HepG2 (cell line): ENCODE measurements around the gene TMCC1. TPM values are rescaled to one million over a fixed set of nuclear protein-coding genes. Genes with fewer than 3 reads are reported as not detected.

Experiments
- ATAC-seq: fragments of 200-7000 bp; cut with Tn5 transposase; 3 replicates; pipeline ENCODE4 v1.9.1; 2020; ENCODE audit warnings: mild to moderate bottlenecking, moderate library complexity
- BruUV-seq: library from RNA; stranded (reverse); fragments of 400-500 nt; replicated peaks from 2 replicates; lab custom pipeline; 2021; lab: Mats Ljungman, UMichigan
- CTCF ChIA-PET: fragments of 300-600 bp; formaldehyde crosslinking; extraction: SDS; loops from one replicate; lab custom pipeline; 2021; ENCODE audit warnings: low total read pairs, inconsistent platforms, low intra/inter-chr PET ratio; lab: Yijun Ruan, JAX
- POLR2A ChIA-PET: fragments of 350-600 bp; sonication (Branson Sonifier 250); formaldehyde crosslinking; loops from one replicate; lab custom pipeline; 2020; ENCODE audit warnings: antibody characterized with exemption, inconsistent platforms; lab: Yijun Ruan, JAX
- DNase-seq: peaks from one replicate; pipeline ENCODE4 v3.0.0-alpha.2; 2015; ENCODE audit warnings: low spot score
- FAIRE-seq: peaks from 3 replicates; lab custom pipeline; 2011; peaks lifted over from hg19 to GRCh38; lab: Jason Lieb, UNC
- H2AFZ ChIP-seq: one replicate; pipeline ENCODE4 v1.6.1; 2011; ENCODE audit warnings: low read length, inconsistent platforms
- H3K27ac ChIP-seq: fragments of 300-600 bp; 3 replicates; pipeline ENCODE4 v1.8.0; 2011; ENCODE audit warnings: mixed run types, mild to moderate bottlenecking, mixed read lengths, low read length, inconsistent platforms; ENCODE audit not compliant: insufficient read depth; ENCODE audit errors: extremely low read length
- H3K27me3 ChIP-seq, 2 experiments: fragments of 200-600 bp in 1 of 2; 2 replicates in 1 of 2; 3 replicates in 1 of 2; pipeline versions ENCODE4 v1.6.0 to v1.8.0; 2011; ENCODE audit warnings: low read length in 2 of 2, mild to moderate bottlenecking in 2 of 2, moderate library complexity in 2 of 2, inconsistent platforms in 1 of 2; ENCODE audit not compliant: insufficient read depth in 2 of 2, control insufficient read depth in 1 of 2
- H3K36me3 ChIP-seq, 2 experiments: fragments of 200-600 bp in 1 of 2; replicated peaks in 1 of 2; 2 replicates in 1 of 2; 3 replicates in 1 of 2; pipeline versions ENCODE4 v1.5.1 to v1.8.0; 2011; ENCODE audit warnings: low read length in 2 of 2, inconsistent platforms in 1 of 2; ENCODE audit not compliant: insufficient read depth in 2 of 2, control insufficient read depth in 1 of 2
- H3K4me1 ChIP-seq: 2 replicates; pipeline ENCODE4 v1.5.1; 2012; ENCODE audit warnings: low read length, inconsistent platforms; ENCODE audit not compliant: insufficient read depth
- H3K4me2 ChIP-seq: 2 replicates; pipeline ENCODE4 v1.6.0; 2011; ENCODE audit warnings: low read depth, low read length, inconsistent platforms
- H3K4me3 ChIP-seq, 3 experiments: fragments of 200-600 bp in 1 of 3; sonication (generic), shearing (Covaris generic) in 1 of 3; replicated peaks in 1 of 3; 2 replicates each; pipeline ENCODE4 v1.5.1; 2011 to 2016; ENCODE audit warnings: low read length in 3 of 3, inconsistent platforms in 2 of 3, low read depth in 2 of 3, mild to moderate bottlenecking in 2 of 3, control low read depth in 1 of 3, mixed read lengths in 1 of 3; ENCODE audit not compliant: insufficient read depth in 1 of 3
- H3K79me2 ChIP-seq: one replicate; pipeline ENCODE4 v1.6.1; 2011; ENCODE audit warnings: low read length, inconsistent platforms; ENCODE audit not compliant: insufficient read depth
- H3K9ac ChIP-seq: 2 replicates; pipeline ENCODE4 v1.6.0; 2011; ENCODE audit warnings: mild to moderate bottlenecking, low read depth, low read length, inconsistent platforms; ENCODE audit not compliant: insufficient read depth
- H3K9me3 ChIP-seq: 2 replicates; pipeline ENCODE4 v1.5.1; 2012; ENCODE audit warnings: mild to moderate bottlenecking, low read length
- H4K20me1 ChIP-seq: 2 replicates; pipeline ENCODE4 v1.6.0; 2011; ENCODE audit warnings: inconsistent platforms, mild to moderate bottlenecking, low read length, moderate library complexity; ENCODE audit not compliant: insufficient read depth
- ATAD3A ChIP-seq: sonication (generic); formaldehyde crosslinking; IDR thresholded peaks from 2 replicates; pipeline ENCODE4 v1.4.0; 2020; ENCODE audit warnings: missing genetic modification reagents
- ATF7 ChIP-seq, 2 experiments: fragments of 450-650 bp in 1 of 2; sonication (generic) in 1 of 2; formaldehyde crosslinking in 1 of 2; IDR thresholded peaks; 2 replicates each; pipeline versions ENCODE4 v1.4.0 to v1.6.1; 2016 to 2020; ENCODE audit warnings: antibody characterized with exemption in 1 of 2, mild to moderate bottlenecking in 1 of 2, missing genetic modification reagents in 1 of 2
- CENPT ChIP-seq: sonication (generic); formaldehyde crosslinking; IDR thresholded peaks from 2 replicates; pipeline ENCODE4 v1.8.0; 2022; ENCODE audit warnings: low read depth, mild to moderate bottlenecking, moderate library complexity, missing genetic modification reagents
- CHD2 ChIP-seq: IDR thresholded peaks from 2 replicates; pipeline ENCODE4 v1.6.1; 2011; ENCODE audit warnings: low read depth, low read length, improper control_type of control experiment
- KDM1A ChIP-seq: IDR thresholded peaks from 2 replicates; pipeline ENCODE4 v1.6.1; 2016; ENCODE audit warnings: missing compliant biosample characterization
- MBNL3 ChIP-seq: fragments of 250-450 bp; sonication (Bioruptor Pico); conservative IDR thresholded peaks from 2 replicates; pipeline ENCODE4 v1.8.0; 2022; ENCODE audit warnings: mild to moderate bottlenecking, inconsistent platforms
- POGZ ChIP-seq: sonication (generic); formaldehyde crosslinking; IDR thresholded peaks from 2 replicates; pipeline ENCODE4 v1.4.0; 2020; ENCODE audit warnings: mild to moderate bottlenecking, missing genetic modification reagents
- RFX3 ChIP-seq: IDR thresholded peaks from 2 replicates; pipeline ENCODE4 v1.6.1; 2016; ENCODE audit warnings: missing biosample characterization, missing genetic modification reagents
- RXRB ChIP-seq: IDR thresholded peaks from 2 replicates; pipeline ENCODE4 v1.6.1; 2016; ENCODE audit warnings: borderline replicate concordance, missing genetic modification reagents, missing compliant biosample characterization
- SOX5 ChIP-seq: IDR thresholded peaks from 2 replicates; pipeline ENCODE4 v1.6.1; 2016; ENCODE audit warnings: borderline replicate concordance
- SP5 ChIP-seq: IDR thresholded peaks from 2 replicates; pipeline ENCODE4 v1.6.1; 2016; ENCODE audit warnings: low read depth, borderline replicate concordance
- TAF15 ChIP-seq: fragments of 200-400 bp; formaldehyde crosslinking; IDR thresholded peaks from one replicate; pipeline ENCODE4 v1.6.1; 2018; ENCODE audit warnings: mild to moderate bottlenecking, low read depth, low read length; ENCODE audit not compliant: poor library complexity, severe bottlenecking
- ZBTB40 ChIP-seq, 2 experiments: fragments of 450-650 bp in 1 of 2; sonication (generic) in 1 of 2; formaldehyde crosslinking in 1 of 2; IDR thresholded peaks; 2 replicates each; pipeline versions ENCODE4 v1.6.1 to v1.8.0; 2016 to 2022; ENCODE audit warnings: antibody characterized with exemption in 1 of 2, mild to moderate bottlenecking in 1 of 2, missing genetic modification reagents in 1 of 2
- ZNF263 ChIP-seq: sonication (generic); formaldehyde crosslinking; IDR thresholded peaks from 2 replicates; pipeline ENCODE4 v1.4.0; 2020; ENCODE audit warnings: missing genetic modification reagents
- ZNF317 ChIP-seq: sonication (generic); formaldehyde crosslinking; IDR thresholded peaks from 2 replicates; pipeline ENCODE4 v1.5.0; 2020; ENCODE audit warnings: mild to moderate bottlenecking, missing genetic modification reagents
- ZNF737 ChIP-seq: sonication (generic); formaldehyde crosslinking; IDR thresholded peaks from 2 replicates; pipeline ENCODE4 v1.5.0; 2020; ENCODE audit warnings: missing genetic modification reagents, mild to moderate bottlenecking, borderline replicate concordance
- WGBS: methylation state at CpG from one replicate; pipeline ENCODE4 v1.1.6; 2017; ENCODE audit warnings: low lambda C conversion rate; 5-methylcytosine and 5-hydroxymethylcytosine counted together
- in situ Hi-C: cut with HindIII; loops from 2 replicates; pipeline ENCODE4 v1.10.0; 2017; ENCODE audit warnings: low pct_unique_long_range_greater_than_20kb; ENCODE audit not compliant: extremely low pct_ligation_motif_present
- intact Hi-C: fragments of 100-400 bp; cut with micrococcal nuclease; formaldehyde crosslinking; loops from one replicate; pipeline ENCODE4 v1.10.0; 2022; ENCODE audit not compliant: unreplicated experiment
- polyA plus RNA-seq, 8 experiments: library from polyadenylated mRNA; depleted of rRNA in 3 of 8; stranded (reverse) in 7 of 8; unstranded in 1 of 8; fragments of >200 nt; fragmentation: Illumina TruSeq in 4 of 8; extraction: Trizol in 4 of 8; gene quantifications; 2 replicates each; pipeline versions ENCODE4 v1.2.1 to v1.2.3, GENCODE V29; 2011 to 2016; ENCODE audit warnings: low read depth in 4 of 8, missing spikeins in 1 of 8, mixed read lengths in 1 of 8; ENCODE audit not compliant: insufficient read depth in 1 of 8
- total RNA-seq, 5 experiments: library from RNA; depleted of rRNA; stranded (reverse); fragments of >200 nt; fragmentation: Illumina TruSeq; extraction: Trizol; gene quantifications; 2 replicates each; pipeline ENCODE4 v1.2.3, GENCODE V29; 2016; ENCODE audit warnings: low read depth in 1 of 5

Gene TMCC1
- total and polyA plus RNA-seq, 2 of the 13 experiments (the other 11 are each of a cell fraction or from before 2014, with no cell fraction given) = 12.1 to 264 TPM

- Histone ChIP-seq H3K27me3 (no peaks in the 10 kb centered on the region; a peak in 1 of 5 replicates), H3K36me3 (peaks cover 1 to 5% of the 10 kb centered on the region in 2 experiments; a peak in 3 of 5 replicates), H3K27ac (peak overlapping the region; percentile 74), H2AFZ (no peak overlapping the region), H4K20me1 (peaks cover 7% of the 10 kb centered on the region; the same call in 1 of the 2 replicates), H3K9ac (no peak overlapping the region), H3K79me2 (peaks cover 88% of the 10 kb centered on the region), H3K4me2 (peak overlapping the region; percentile 87; the same call in 1 of the 2 replicates), H3K4me3 (no peak overlapping the region), H3K9me3 (no peaks in the 10 kb centered on the region), H3K4me1 (peaks cover 83% of the 10 kb centered on the region)
- BruUV-seq = no TSS peak
- no peak for ATAC-seq
- POLR2A ChIA-PET = interaction anchor here (1.1 kb wide), 1 partner anchor 11 kb away, joined by 3 read pairs; no protein-coding TSS in a partner anchor
- FAIRE-seq = no peak
- in situ Hi-C loops = loop anchor here (10.0 kb wide), 1 partner anchor 277 kb away; no protein-coding TSS in a partner anchor
- DNase-seq = peak; percentile 35
- intact Hi-C loops = no loop called here
- CTCF ChIA-PET = no interaction called here
- WGBS = 83% methylated on average over 4 of the region's 4 CpGs
- no peak for TF ChIP-seq ATAD3A (CRISPR knock-in tag)
- TF ChIP-seq MBNL3 (CRISPR knock-in tag) = no peak
- TF ChIP-seq RFX3 (CRISPR knock-in tag) = no peak
- no peak for TF ChIP-seq ZBTB40 (IDR thresholded peaks at IDR 0.05)
- TF ChIP-seq ZBTB40 (CRISPR knock-in tag; IDR thresholded peaks at IDR 0.05) = no peak
- no peak for TF ChIP-seq KDM1A (CRISPR knock-in tag)
- TF ChIP-seq ZNF263 = no peak
- no peak for TF ChIP-seq ATF7 (IDR thresholded peaks at IDR 0.05)
- TF ChIP-seq ATF7 (CRISPR knock-in tag; IDR thresholded peaks at IDR 0.05) = no peak
- peak; percentile 93 for TF ChIP-seq ZNF317 (CRISPR knock-in tag)
- no peak for TF ChIP-seq RXRB (CRISPR knock-in tag)
- no peak for TF ChIP-seq CENPT (CRISPR knock-in tag)
- TF ChIP-seq SP5 = no peak; the same call in 1 of the 2 replicates
- TF ChIP-seq POGZ (CRISPR knock-in tag) = no peak
- TF ChIP-seq SOX5 (CRISPR knock-in tag) = peak; percentile 6; the same call in 1 of the 2 replicates
- TF ChIP-seq ZNF737 (CRISPR knock-in tag) = no peak
- no peak for TF ChIP-seq TAF15
- TF ChIP-seq CHD2 = no peak
Measured at GRCh38 chr3:129658110-129658843, 235.2 kb downstream of the TMCC1 start.
